CD14-positive monocyte (primary cell): ENCODE data around the gene GAB4. TPM values are rescaled to one million over a fixed set of nuclear protein-coding genes. Genes with fewer than 3 reads are reported as not detected.

Experiments used
- DNase-seq, 3 donors: peaks; one replicate each; pipeline ENCODE4 v3.0.0-alpha.2; 2011 to 2022
- H2AFZ ChIP-seq: 2 replicates; pipeline ENCODE4 v1.6.0; 2012; ENCODE audit warnings: mild to moderate bottlenecking, low read depth, low read length, inconsistent platforms; ENCODE audit not compliant: insufficient read depth, poor library complexity, severe bottlenecking
- H3K27ac ChIP-seq, 2 donors: 1 replicate in 1 of 2; 2 replicates in 1 of 2; pipeline ENCODE4 v1.5.1; 2012 to 2013; ENCODE audit warnings: low read length in 2 of 2, control low read depth in 1 of 2, inconsistent platforms in 1 of 2, low read depth in 1 of 2, mild to moderate bottlenecking in 1 of 2
- H3K27me3 ChIP-seq, 2 donors: one replicate each; pipeline versions ENCODE4 v1.6.0 to v1.6.1; 2011 to 2013; ENCODE audit warnings: low read length in 2 of 2; ENCODE audit not compliant: control insufficient read depth in 2 of 2, insufficient read depth in 2 of 2
- H3K36me3 ChIP-seq, 2 donors: replicated peaks in 1 of 2; 1 replicate in 1 of 2; 2 replicates in 1 of 2; pipeline versions ENCODE4 v1.5.1 to v1.6.1; 2012 to 2013; ENCODE audit warnings: low read length in 2 of 2, control low read depth in 1 of 2, inconsistent platforms in 1 of 2, mild to moderate bottlenecking in 1 of 2; ENCODE audit not compliant: insufficient read depth in 2 of 2, control insufficient read depth in 1 of 2
- H3K4me1 ChIP-seq, 2 donors: 1 replicate in 1 of 2; 2 replicates in 1 of 2; pipeline versions ENCODE4 v1.5.1 to v1.6.1; 2012 to 2013; ENCODE audit warnings: low read length in 2 of 2, control low read depth in 1 of 2, inconsistent platforms in 1 of 2, mild to moderate bottlenecking in 1 of 2, moderate library complexity in 1 of 2; ENCODE audit not compliant: insufficient read depth in 2 of 2, control insufficient read depth in 1 of 2
- H3K4me2 ChIP-seq: replicated peaks from 2 replicates; pipeline ENCODE3; 2012; ENCODE audit warnings: low read length, moderate library complexity, mild to moderate bottlenecking; ENCODE audit not compliant: poor library complexity, severe bottlenecking; ENCODE audit errors: extremely low read depth
- H3K4me3 ChIP-seq, 3 experiments: fragments of 200-600 bp in 1 of 3; sonication (generic) in 1 of 3; replicated peaks in 1 of 3; 1 replicate in 2 of 3; 2 replicates in 1 of 3; pipeline ENCODE4 v1.5.1; 2011 to 2013; ENCODE audit warnings: low read length in 3 of 3, mild to moderate bottlenecking in 3 of 3, control low read depth in 2 of 3, low read depth in 2 of 3, inconsistent platforms in 1 of 3, moderate library complexity in 1 of 3
- H3K79me2 ChIP-seq: 2 replicates; pipeline ENCODE4 v1.6.0; 2012; ENCODE audit warnings: mild to moderate bottlenecking, control low read depth, inconsistent platforms, low read length, moderate library complexity; ENCODE audit not compliant: insufficient read depth
- H3K9ac ChIP-seq: 2 replicates; pipeline ENCODE4 v1.6.0; 2017; ENCODE audit warnings: low read length, mild to moderate bottlenecking; ENCODE audit not compliant: insufficient read depth, poor library complexity, severe bottlenecking
- H3K9me3 ChIP-seq, 2 donors: replicated peaks in 1 of 2; 1 replicate in 1 of 2; 2 replicates in 1 of 2; pipeline versions ENCODE4 v1.5.1 to v1.6.1; 2012 to 2013; ENCODE audit warnings: low read length in 2 of 2, control low read depth in 1 of 2; ENCODE audit not compliant: control insufficient read depth in 1 of 2, insufficient read depth in 1 of 2
- H4K20me1 ChIP-seq: 2 replicates; pipeline ENCODE4 v1.6.0; 2012; ENCODE audit warnings: mild to moderate bottlenecking, low read length, control low read depth, moderate library complexity; ENCODE audit not compliant: insufficient read depth
- H3K27ac Mint-ChIP-seq, 7 donors: one replicate each; pipeline ENCODE4 v1.8.0; 2020; ENCODE audit warnings: mild to moderate bottlenecking in 7 of 7, mixed read lengths in 7 of 7, moderate library complexity in 6 of 7, inconsistent platforms in 2 of 7
- H3K27me3 Mint-ChIP-seq, 3 donors: one replicate each; pipeline ENCODE4 v1.8.0; 2021 to 2022; ENCODE audit warnings: low read depth in 3 of 3, mild to moderate bottlenecking in 3 of 3, mixed read lengths in 3 of 3, moderate library complexity in 3 of 3, inconsistent platforms in 1 of 3
- H3K36me3 Mint-ChIP-seq, 2 donors: one replicate each; pipeline ENCODE4 v1.8.0; 2020; ENCODE audit warnings: mixed read lengths in 2 of 2, inconsistent platforms in 1 of 2, mild to moderate bottlenecking in 1 of 2
- H3K4me1 Mint-ChIP-seq: one replicate; pipeline ENCODE4 v1.8.0; 2020; ENCODE audit warnings: mild to moderate bottlenecking, mixed read lengths
- H3K4me3 Mint-ChIP-seq, 2 donors: one replicate each; pipeline ENCODE4 v1.8.0; 2020; ENCODE audit warnings: mild to moderate bottlenecking in 2 of 2, mixed read lengths in 2 of 2, moderate library complexity in 1 of 2
- H3K9me3 Mint-ChIP-seq, 7 donors: one replicate each; pipeline ENCODE4 v1.8.0; 2020 to 2022; ENCODE audit warnings: mixed read lengths in 7 of 7, mild to moderate bottlenecking in 6 of 7, moderate library complexity in 6 of 7, inconsistent platforms in 2 of 7
- CTCF ChIP-seq: fragments of 200-600 bp; IDR thresholded peaks from one replicate; pipeline ENCODE4 v1.8.0; 2022; ENCODE audit warnings: antibody characterized with exemption, mild to moderate bottlenecking
- WGBS: methylation state at CpG from one replicate; pipeline ENCODE4 v1.1.5; 2013; ENCODE audit warnings: missing lambda C conversion rate; ENCODE audit not compliant: insufficient coverage; 5-methylcytosine and 5-hydroxymethylcytosine counted together
- intact Hi-C, 2 donors: fragments of 100-400 bp; cut with micrococcal nuclease; formaldehyde crosslinking; loops; one replicate each; pipeline versions ENCODE4 v1.15.0 to v1.15.1; 2023
- polyA plus RNA-seq, 3 donors: library from polyadenylated mRNA; depleted of rRNA in 1 of 3; unstranded in 2 of 3; stranded (reverse) in 1 of 3; fragments of 300-500 nt in 2 of 3; fragments of >200 nt in 1 of 3; fragmentation: Illumina TruSeq in 2 of 3; gene quantifications; 1 replicate in 2 of 3; 2 replicates in 1 of 3; pipeline ENCODE4 v1.2.3, GENCODE V29; 2012 to 2021

Gene GAB4
- polyA plus RNA-seq, 3 donors = not detected

- Histone ChIP-seq H3K4me2 (no peak overlapping the region), H4K20me1 (no peaks in the 10 kb centered on the region), H3K79me2 (no peaks in the 10 kb centered on the region), H3K9me3 (no peaks in the 10 kb centered on the region), H3K4me1 (no peaks in the 10 kb centered on the region), H3K36me3 (no peaks in the 10 kb centered on the region), H3K9ac (no peak overlapping the region), H3K4me3 (no peak overlapping the region), H2AFZ (no peak overlapping the region), H3K27ac (no peak overlapping the region), H3K27me3 (no peaks in the 10 kb centered on the region)
- H3K27ac Mint-ChIP-seq = no peak overlapping the region
- no peaks in the 10 kb centered on the region for H3K36me3 Mint-ChIP-seq
- DNase-seq = no peak
- intact Hi-C loops = no loop called here
- H3K4me3 Mint-ChIP-seq = no peak overlapping the region
- H3K9me3 Mint-ChIP-seq = no peaks in the 10 kb centered on the region
- no CpG with 5 or more reads among the region's 2 CpGs for WGBS
- TF ChIP-seq CTCF = no peak
- H3K4me1 Mint-ChIP-seq = peaks cover 8% of the 10 kb centered on the region
- peaks cover 0 to 11% (median 7%) of the 10 kb centered on the region in 3 donors for H3K27me3 Mint-ChIP-seq
Observed at GRCh38 chr22:16922076-16922475, 85.9 kb downstream of the GAB4 start.

GRCh38 chr22:16917144-16918003 is 90.6 kb downstream of the GAB4 start:
- H3K9me3 Mint-ChIP-seq = no peaks in the 10 kb centered on the region
- Histone ChIP-seq H3K9me3 (no peaks in the 10 kb centered on the region), H3K9ac (no peak overlapping the region), H3K4me1 (no peaks in the 10 kb centered on the region), H3K79me2 (no peaks in the 10 kb centered on the region), H3K4me2 (no peak overlapping the region), H2AFZ (no peak overlapping the region), H3K36me3 (no peaks in the 10 kb centered on the region), H3K27ac (no peak overlapping the region), H3K4me3 (no peak overlapping the region), H4K20me1 (no peaks in the 10 kb centered on the region), H3K27me3 (no peaks in the 10 kb centered on the region)
- no peak overlapping the region for H3K4me3 Mint-ChIP-seq
- TF ChIP-seq CTCF = peak; percentile 72
- H3K27me3 Mint-ChIP-seq = peaks cover 2 to 4% (median 3%) of the 10 kb centered on the region in 3 donors
- no peak overlapping the region for H3K27ac Mint-ChIP-seq
- peaks cover 5% of the 10 kb centered on the region for H3K4me1 Mint-ChIP-seq
- H3K36me3 Mint-ChIP-seq = no peaks in the 10 kb centered on the region
- peak; percentile 35 to 51 (median 40) for DNase-seq
- intact Hi-C loops = loop anchor here (1.0 to 10.0 kb wide), 2 partner anchors 140 to 587 kb away; no protein-coding TSS in a partner anchor
- WGBS = 33% methylated on average over 14 of the region's 16 CpGs
